Liver (tissue), 9 donors: ENCODE measurements around the gene ADAM30. TPM values are rescaled to one million over a fixed set of nuclear protein-coding genes. Genes with fewer than 3 reads are reported as not detected.

Experiments
- DNase-seq: peaks from one replicate; pipeline ENCODE4 v3.0.0-alpha.2; 2017; ENCODE audit warnings: low spot score
- H3K27ac ChIP-seq, 2 donors: one replicate each; pipeline ENCODE4 v1.7.0; 2013; ENCODE audit warnings: inconsistent platforms in 2 of 2, low read length in 2 of 2, control low read depth in 1 of 2, low read depth in 1 of 2, mild to moderate bottlenecking in 1 of 2
- H3K27me3 ChIP-seq, 4 donors: one replicate each; pipeline versions ENCODE4 v1.6.1 to v1.7.0; 2013; ENCODE audit warnings: low read length in 3 of 4, inconsistent platforms in 1 of 4, mild to moderate bottlenecking in 1 of 4, moderate library complexity in 1 of 4; ENCODE audit not compliant: control insufficient read depth in 4 of 4, insufficient read depth in 4 of 4
- H3K36me3 ChIP-seq, 4 donors: one replicate each; pipeline versions ENCODE4 v1.6.1 to v1.7.0; 2013; ENCODE audit warnings: low read length in 3 of 4, mild to moderate bottlenecking in 3 of 4, low read depth in 1 of 4, moderate library complexity in 1 of 4; ENCODE audit not compliant: control insufficient read depth in 4 of 4, insufficient read depth in 3 of 4
- H3K4me1 ChIP-seq, 4 donors: one replicate each; pipeline versions ENCODE4 v1.6.1 to v1.7.0; 2013; ENCODE audit warnings: low read length in 3 of 4, mild to moderate bottlenecking in 3 of 4, moderate library complexity in 1 of 4; ENCODE audit not compliant: control insufficient read depth in 4 of 4, insufficient read depth in 4 of 4
- H3K4me3 ChIP-seq, 3 donors: one replicate each; pipeline versions ENCODE4 v1.6.1 to v1.7.0; 2013; ENCODE audit warnings: low read length in 3 of 3, control low read depth in 1 of 3, low read depth in 1 of 3, mild to moderate bottlenecking in 1 of 3
- H3K9ac ChIP-seq, 2 donors: one replicate each; pipeline ENCODE4 v1.7.0; 2013; ENCODE audit warnings: low read length in 2 of 2, mild to moderate bottlenecking in 2 of 2, moderate library complexity in 2 of 2, control low read depth in 1 of 2, low read depth in 1 of 2
- H3K9me3 ChIP-seq, 4 donors: one replicate each; pipeline versions ENCODE4 v1.6.1 to v1.7.0; 2013; ENCODE audit warnings: low read length in 3 of 4; ENCODE audit not compliant: control insufficient read depth in 4 of 4
- ATF3 ChIP-seq: IDR thresholded peaks from 2 replicates; pipeline ENCODE4 v1.6.1; 2016; ENCODE audit warnings: antibody characterized with exemption
- CTCF ChIP-seq: fragments of 150-350 bp; IDR thresholded peaks from 2 replicates; pipeline ENCODE4 v1.5.1; 2017; ENCODE audit warnings: improper control_type of control experiment, low read depth, low read length; ENCODE audit not compliant: missing input control
- EGR1 ChIP-seq, 2 donors: IDR thresholded peaks; 2 replicates each; pipeline ENCODE4 v1.6.1; 2016 to 2018; ENCODE audit warnings: antibody characterized with exemption in 2 of 2, low read depth in 2 of 2
- FOXA1 ChIP-seq: IDR thresholded peaks from 2 replicates; pipeline ENCODE4 v1.6.1; 2016; ENCODE audit warnings: antibody characterized with exemption
- FOXA2 ChIP-seq: IDR thresholded peaks from 2 replicates; pipeline ENCODE4 v1.6.1; 2016; ENCODE audit warnings: antibody characterized with exemption
- GABPA ChIP-seq, 2 donors: IDR thresholded peaks in 1 of 2; conservative IDR thresholded peaks in 1 of 2; 2 replicates each; pipeline ENCODE4 v1.6.1; 2016; ENCODE audit warnings: antibody characterized with exemption in 2 of 2, mild to moderate bottlenecking in 1 of 2, moderate library complexity in 1 of 2
- HNF4A ChIP-seq, 2 donors: conservative IDR thresholded peaks; 2 replicates each; pipeline ENCODE4 v1.6.1; 2016; ENCODE audit warnings: antibody characterized with exemption in 2 of 2, mild to moderate bottlenecking in 2 of 2
- HNF4G ChIP-seq: IDR thresholded peaks from 2 replicates; pipeline ENCODE4 v1.6.1; 2016; ENCODE audit warnings: antibody characterized with exemption
- JUND ChIP-seq, 2 donors: IDR thresholded peaks; 2 replicates each; pipeline ENCODE4 v1.6.1; 2016; ENCODE audit warnings: antibody characterized with exemption in 2 of 2
- MAX ChIP-seq: IDR thresholded peaks from 2 replicates; pipeline ENCODE4 v1.6.1; 2016; ENCODE audit warnings: antibody characterized with exemption
- NR2F2 ChIP-seq: IDR thresholded peaks from 2 replicates; pipeline ENCODE4 v1.6.1; 2016; ENCODE audit warnings: antibody characterized with exemption
- RAD21 ChIP-seq, 2 donors: IDR thresholded peaks; 2 replicates each; pipeline ENCODE4 v1.6.1; 2016; ENCODE audit warnings: antibody characterized with exemption in 2 of 2, mild to moderate bottlenecking in 2 of 2
- REST ChIP-seq: IDR thresholded peaks from 2 replicates; pipeline ENCODE4 v1.6.1; 2016; ENCODE audit warnings: antibody characterized with exemption, mild to moderate bottlenecking
- RXRA ChIP-seq, 2 donors: IDR thresholded peaks; 2 replicates each; pipeline ENCODE4 v1.6.1; 2017 to 2018; ENCODE audit warnings: antibody characterized with exemption in 2 of 2, mild to moderate bottlenecking in 1 of 2
- SP1 ChIP-seq: IDR thresholded peaks from 2 replicates; pipeline ENCODE4 v1.6.1; 2018; ENCODE audit warnings: antibody characterized with exemption, mild to moderate bottlenecking
- TAF1 ChIP-seq: conservative IDR thresholded peaks from 2 replicates; pipeline ENCODE4 v1.6.1; 2016; ENCODE audit warnings: antibody characterized with exemption, mild to moderate bottlenecking
- YY1 ChIP-seq: IDR thresholded peaks from 2 replicates; pipeline ENCODE4 v1.6.1; 2016; ENCODE audit warnings: antibody characterized with exemption, mild to moderate bottlenecking
- ZBTB33 ChIP-seq: IDR thresholded peaks from 2 replicates; pipeline ENCODE4 v1.6.1; 2016; ENCODE audit warnings: antibody characterized with exemption
- WGBS: extraction: QIAGEN DNeasy Blood & Tissue Kit; methylation state at CpG from one replicate; pipeline ENCODE4 v1.1.7; 2013; 5-methylcytosine and 5-hydroxymethylcytosine counted together
- polyA plus RNA-seq, 2 donors: library from polyadenylated mRNA; stranded (reverse) in 1 of 2; unstranded in 1 of 2; fragments of 200-250 nt in 1 of 2; fragments of >200 nt in 1 of 2; fragmentation: Nextera tagmentation in 1 of 2; extraction: Ambion mirVana in 1 of 2; gene quantifications; one replicate each; pipeline versions ENCODE4 v1.2.1 to v1.2.3, GENCODE V29; 2013 to 2015
- total RNA-seq, 2 donors: library from RNA; depleted of rRNA; stranded (reverse); fragments of >200 nt; gene quantifications; one replicate each; pipeline ENCODE4 v1.2.3, GENCODE V29; 2014
- donor health status: healthy.
- donor health status: healthy.
- donor health status: healthy.
- donor health status: healthy.
- donor health status: healthy.

Gene ADAM30
- total and polyA plus RNA-seq, 4 donors = not detected

GRCh38 chr1:119926553-119926952 is 30.2 kb upstream of the ADAM30 start:
- Histone ChIP-seq H3K36me3 (peaks cover 8 to 80% (median 67%) of the 10 kb centered on the region in 4 donors), H3K27ac (no peak overlapping the region), H3K4me1 (no peaks in the 10 kb centered on the region), H3K27me3 (no peaks in the 10 kb centered on the region), H3K4me3 (no peak overlapping the region), H3K9ac (no peak overlapping the region), H3K9me3 (no peaks in the 10 kb centered on the region)
- WGBS = 95% methylated on average over 3 of the region's 3 CpGs
- DNase-seq = no peak
- no peak for TF ChIP-seq TAF1
- no peak for TF ChIP-seq RXRA (IDR thresholded peaks at IDR 0.05)
- no peak for TF ChIP-seq HNF4A (conservative IDR thresholded peaks at IDR 0.05)
- no peak for TF ChIP-seq NR2F2
- TF ChIP-seq JUND (IDR thresholded peaks at IDR 0.05) = no peak
- no peak for TF ChIP-seq ZBTB33
- no peak for TF ChIP-seq SP1
- no peak for TF ChIP-seq RAD21 (IDR thresholded peaks at IDR 0.05)
- no peak for TF ChIP-seq GABPA (IDR thresholded peaks at IDR 0.05 in 1 of 2, conservative IDR thresholded peaks at IDR 0.05 in 1 of 2)
- TF ChIP-seq YY1 = no peak
- TF ChIP-seq CTCF = no peak
- TF ChIP-seq FOXA2 = no peak
- no peak for TF ChIP-seq MAX
- TF ChIP-seq FOXA1 = no peak
- TF ChIP-seq EGR1 (IDR thresholded peaks at IDR 0.05; ENCODE audit: low read depth in 2 of 2) = no peak
- TF ChIP-seq HNF4G = no peak
- TF ChIP-seq ATF3 = no peak
- TF ChIP-seq REST = no peak
